Stimulated activated CD4-positive, alpha-beta T cell treated with anti-CD3 and anti-CD28 coated beads, Interleukin-12 subunit alpha, Interleukin-12 subunit beta, amount 100 ng/mL, for 24 hours (primary cell): ENCODE measurements around the gene ASCL1.

ENCODE experiments used
- DNase-seq, 2 experiments: peaks; one replicate each; pipeline ENCODE4 v3.0.0-alpha.2; 2020; ENCODE audit warnings: low read depth in 2 of 2

The ASCL1 gene

DNA sequence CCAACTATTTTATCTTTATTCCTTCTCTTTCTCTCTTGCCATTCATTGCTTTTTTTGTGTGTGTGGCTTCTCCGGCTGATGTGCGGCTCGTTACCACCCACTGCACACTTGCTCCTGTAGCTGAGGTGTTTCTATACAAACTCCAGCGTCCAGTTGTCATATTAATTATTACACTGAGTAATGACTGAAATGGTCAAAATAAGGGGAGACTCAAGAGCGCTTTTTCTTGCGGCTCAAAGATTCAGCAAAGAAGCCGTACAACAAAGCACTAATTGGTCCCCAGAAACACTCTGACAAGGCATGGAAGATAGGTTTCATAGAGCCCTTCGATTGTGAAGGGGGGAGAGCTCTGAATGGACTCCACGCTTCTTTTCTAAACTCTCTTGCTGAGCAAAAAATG is 5.6 kb upstream of the ASCL1 start:
- DNase-seq: no peak

DNA sequence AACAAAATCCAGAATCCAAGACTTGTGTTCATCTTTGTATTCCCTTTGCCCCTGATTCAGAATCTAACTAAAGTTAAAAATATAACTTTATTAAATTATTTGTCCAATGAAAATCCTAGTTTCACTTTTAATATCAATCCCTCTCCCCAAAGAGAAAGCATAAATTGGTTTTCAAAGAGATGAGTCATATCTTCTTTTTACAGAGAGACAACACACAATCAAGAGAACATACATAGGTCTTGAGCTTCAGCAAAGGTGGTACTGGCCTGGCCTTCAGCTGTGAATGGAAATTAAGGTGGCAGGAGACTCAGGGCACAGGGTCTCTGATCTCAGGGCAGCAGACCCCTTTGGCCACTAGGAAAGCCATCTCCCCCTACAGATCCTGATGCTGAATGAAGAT is 4.3 kb upstream of the ASCL1 start:
- DNase-seq: no peak

DNA sequence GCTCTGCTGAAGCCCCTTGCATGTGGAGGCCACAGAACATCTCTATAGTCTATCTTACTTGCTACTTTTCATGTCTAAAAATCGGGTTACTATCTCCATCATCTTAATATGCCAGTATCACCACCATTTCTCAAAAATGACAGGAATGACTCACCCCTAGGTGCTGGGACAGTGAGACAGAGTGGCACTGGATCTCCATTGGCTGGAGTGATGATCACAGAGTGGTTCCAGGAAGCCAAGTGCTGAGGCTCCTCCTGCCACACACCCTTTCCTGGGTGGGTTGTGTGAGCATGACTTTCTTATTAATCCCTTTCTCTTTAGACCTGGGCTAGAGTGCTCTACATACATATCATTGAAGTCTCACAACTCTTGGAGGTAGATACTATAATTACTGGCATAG is 3.3 kb upstream of the ASCL1 start:
- DNase-seq: no peak

DNA sequence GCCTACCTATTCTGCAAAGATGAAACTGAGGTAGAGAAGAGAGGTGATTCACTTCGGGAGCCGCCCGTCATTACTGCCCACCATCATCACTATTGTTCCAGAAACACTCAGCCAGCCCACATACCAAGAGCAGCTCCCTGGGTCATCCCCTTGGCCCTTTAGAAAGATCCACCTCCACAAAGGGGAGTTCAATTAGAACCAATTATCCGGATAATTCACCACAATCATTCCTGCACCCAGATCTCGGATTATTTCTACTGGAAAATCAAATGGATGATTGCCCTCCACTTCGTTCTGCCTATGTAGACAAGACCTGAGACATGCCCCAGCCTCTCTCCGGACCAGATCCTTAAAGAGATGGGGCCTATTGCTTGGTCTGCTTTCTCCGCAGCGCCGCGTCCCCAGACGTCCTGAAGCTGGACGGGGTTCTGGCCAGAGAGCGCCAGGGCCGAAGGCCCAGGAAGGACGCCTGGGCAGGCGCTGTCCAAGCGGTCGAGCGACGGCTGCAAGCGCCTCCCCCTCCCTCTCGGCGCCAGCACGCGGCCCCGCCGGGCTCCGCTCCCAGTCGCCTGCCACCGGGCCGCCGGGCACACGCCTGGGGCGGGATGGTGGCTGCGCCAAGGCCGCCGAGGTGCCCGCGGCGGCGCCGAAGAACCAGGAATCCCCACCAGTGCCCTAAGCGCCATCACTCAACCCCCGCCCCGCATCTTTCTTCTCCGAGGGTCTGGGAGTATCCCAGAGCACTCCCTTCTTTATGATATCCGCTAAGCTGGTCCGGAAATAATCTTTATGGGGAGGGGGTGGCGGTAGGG is 1.3 kb upstream of the ASCL1 start:
- DNase-seq: no peak

DNA sequence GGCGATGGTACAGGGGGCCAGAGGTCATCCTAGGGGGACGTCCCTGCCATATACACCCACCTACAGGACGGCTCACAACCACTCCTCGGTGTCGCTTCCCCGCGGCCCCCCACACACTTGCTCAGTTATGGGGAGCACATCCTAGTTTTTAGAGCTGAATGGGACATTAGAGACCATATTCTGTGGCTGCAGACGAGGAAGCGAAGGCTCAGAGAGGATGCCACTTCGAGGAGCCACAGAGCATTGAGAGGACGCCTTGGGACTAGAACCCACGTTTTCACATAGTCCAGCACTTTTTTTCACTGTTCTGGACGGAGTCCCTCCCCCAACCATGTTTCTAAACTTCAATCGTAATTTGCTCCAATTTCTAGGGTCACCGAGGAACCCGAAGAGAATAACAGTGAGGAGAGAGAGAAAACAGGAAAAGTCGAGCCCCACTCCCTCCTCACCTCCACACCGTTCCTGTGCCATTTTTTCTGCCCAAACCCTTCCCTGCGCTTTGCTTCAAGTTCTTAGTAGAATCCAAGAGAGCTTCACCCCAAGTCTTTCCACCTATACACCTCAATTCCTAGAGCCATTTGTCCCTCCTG is 641 bp upstream of the ASCL1 start:
- DNase-seq: no peak

DNA sequence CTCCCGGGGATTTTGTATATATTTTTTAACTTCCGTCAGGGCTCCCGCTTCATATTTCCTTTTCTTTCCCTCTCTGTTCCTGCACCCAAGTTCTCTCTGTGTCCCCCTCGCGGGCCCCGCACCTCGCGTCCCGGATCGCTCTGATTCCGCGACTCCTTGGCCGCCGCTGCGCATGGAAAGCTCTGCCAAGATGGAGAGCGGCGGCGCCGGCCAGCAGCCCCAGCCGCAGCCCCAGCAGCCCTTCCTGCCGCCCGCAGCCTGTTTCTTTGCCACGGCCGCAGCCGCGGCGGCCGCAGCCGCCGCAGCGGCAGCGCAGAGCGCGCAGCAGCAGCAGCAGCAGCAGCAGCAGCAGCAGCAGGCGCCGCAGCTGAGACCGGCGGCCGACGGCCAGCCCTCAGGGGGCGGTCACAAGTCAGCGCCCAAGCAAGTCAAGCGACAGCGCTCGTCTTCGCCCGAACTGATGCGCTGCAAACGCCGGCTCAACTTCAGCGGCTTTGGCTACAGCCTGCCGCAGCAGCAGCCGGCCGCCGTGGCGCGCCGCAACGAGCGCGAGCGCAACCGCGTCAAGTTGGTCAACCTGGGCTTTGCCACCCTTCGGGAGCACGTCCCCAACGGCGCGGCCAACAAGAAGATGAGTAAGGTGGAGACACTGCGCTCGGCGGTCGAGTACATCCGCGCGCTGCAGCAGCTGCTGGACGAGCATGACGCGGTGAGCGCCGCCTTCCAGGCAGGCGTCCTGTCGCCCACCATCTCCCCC is 777 bp downstream of the ASCL1 start:
- no peak for DNase-seq

DNA sequence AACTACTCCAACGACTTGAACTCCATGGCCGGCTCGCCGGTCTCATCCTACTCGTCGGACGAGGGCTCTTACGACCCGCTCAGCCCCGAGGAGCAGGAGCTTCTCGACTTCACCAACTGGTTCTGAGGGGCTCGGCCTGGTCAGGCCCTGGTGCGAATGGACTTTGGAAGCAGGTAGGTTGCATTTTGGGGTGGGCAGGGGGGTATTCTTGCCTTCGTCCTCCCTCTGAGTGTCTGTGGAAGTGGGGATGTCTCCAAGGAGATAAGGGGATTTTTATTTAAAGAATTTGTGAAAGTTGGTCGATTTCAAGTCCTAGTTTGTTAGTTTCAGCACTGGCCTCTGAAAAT is 1.3 kb downstream of the ASCL1 start:
- no peak for DNase-seq

DNA sequence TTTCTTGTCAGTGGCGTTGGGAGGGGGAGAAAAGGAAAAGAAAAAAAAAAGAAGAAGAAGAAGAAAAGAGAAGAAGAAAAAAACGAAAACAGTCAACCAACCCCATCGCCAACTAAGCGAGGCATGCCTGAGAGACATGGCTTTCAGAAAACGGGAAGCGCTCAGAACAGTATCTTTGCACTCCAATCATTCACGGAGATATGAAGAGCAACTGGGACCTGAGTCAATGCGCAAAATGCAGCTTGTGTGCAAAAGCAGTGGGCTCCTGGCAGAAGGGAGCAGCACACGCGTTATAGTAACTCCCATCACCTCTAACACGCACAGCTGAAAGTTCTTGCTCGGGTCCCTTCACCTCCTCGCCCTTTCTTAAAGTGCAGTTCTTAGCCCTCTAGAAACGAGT is 1.9 kb downstream of the ASCL1 start:
- DNase-seq: no peak

DNA sequence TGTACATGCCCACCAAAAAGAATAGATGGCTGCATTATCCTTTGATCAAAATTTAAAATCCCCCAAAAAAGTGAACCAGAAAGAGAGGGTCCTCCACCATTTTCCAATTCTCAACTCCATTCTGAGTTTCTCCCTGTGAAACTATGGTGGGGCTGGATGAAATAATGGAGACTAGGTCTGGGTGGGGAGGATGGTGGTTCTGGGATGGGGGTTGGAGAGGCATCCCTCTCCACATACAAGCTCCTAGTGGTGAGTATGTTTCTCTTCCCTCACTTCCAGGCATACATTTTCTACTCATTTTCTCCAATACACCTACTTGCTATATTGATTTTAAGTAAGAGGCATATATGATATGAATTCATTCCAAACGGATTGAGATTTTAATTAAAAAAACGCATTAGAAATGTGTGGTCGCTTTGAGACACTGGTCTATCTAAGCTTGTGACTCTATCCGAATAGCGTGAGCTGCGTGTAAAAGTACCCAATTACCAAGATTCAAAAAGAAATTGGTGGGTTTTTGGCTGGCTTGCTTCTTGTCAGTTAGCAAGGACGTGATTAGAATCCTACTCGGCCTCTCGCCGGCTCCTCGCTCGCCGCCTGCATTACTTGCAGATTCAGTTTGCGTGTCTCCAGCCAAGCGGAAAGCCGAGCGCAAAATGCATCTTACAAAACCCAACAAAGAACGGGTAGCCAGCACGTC is 3.4 kb downstream of the ASCL1 start:
- DNase-seq: no peak

DNA sequence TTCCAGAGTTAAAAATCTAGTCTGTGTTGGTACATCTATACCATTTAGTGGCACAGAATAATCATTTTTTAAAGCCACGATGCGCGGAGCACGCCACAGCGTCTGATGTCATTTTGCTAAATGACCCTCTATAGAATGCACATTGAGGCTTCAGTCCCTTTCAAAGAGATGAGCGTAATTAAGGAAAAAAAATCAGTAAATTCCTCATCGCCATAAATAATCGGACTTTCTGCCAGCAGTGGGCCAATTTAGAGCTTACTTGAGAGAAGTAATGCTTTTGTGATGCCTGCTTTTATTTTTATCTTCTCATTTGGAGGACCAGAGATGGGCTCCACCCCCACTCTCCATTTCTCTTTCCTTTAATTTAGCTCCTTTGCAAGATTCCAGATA is 4.0 kb downstream of the ASCL1 start:
- DNase-seq: no peak

DNA sequence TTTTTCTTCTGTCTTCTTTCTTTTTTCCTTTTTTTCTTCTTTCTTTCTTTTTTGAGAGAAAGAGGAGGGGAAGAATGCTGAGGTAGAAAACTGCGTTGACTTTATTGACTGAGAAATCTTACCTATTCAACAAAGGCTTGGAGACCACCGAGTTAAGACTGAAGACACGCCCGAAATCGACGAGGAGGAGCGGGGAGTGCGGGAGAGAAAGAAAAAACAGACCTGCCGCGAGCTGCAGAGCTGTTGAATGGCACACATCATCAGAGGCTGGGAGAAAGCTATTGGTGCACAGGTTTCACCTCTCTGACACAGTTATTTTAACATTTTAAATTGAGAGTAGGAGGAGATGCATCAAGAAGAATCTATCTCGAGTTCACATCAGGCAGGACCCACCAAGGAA is 5.1 kb downstream of the ASCL1 start:
- DNase-seq: no peak

DNA sequence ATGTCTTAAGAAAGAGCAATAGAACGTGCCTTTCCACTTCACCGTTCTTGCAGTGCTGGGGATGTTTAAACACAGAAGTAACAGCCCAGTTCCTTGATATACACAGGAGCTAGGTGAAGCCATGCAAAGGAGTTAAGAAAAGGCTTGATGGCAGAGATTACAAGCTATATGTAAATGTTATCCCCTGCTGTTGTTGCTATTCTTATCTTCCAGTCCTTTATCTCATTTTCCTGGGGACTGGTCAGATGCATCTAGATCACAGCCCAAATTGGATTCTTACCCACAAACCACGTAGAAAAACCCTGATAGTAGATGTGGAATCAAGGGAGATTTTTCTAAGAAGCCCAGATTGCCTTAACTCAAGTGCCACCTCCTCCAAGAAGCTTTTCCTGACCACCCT is 5.5 kb downstream of the ASCL1 start:
- DNase-seq: no peak

DNA sequence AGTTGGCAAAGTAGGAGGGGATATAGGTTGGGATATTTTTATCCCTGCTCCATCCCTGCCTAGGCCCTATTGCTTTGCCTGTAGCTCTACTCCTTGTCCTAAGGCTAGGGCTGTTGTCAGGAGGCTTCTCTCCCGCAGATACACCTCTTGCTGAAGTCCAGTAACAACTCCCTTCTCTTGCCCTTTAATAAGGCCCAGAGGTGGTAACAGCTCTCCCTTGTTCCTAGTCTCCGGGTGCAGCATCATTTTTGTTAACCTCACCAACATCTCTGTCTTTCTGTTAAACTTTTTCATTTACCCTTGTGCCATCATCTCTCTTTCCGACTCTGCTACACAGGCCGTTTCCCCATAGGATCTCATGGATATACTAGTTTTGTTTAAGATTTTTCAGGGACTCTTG is 6.3 kb downstream of the ASCL1 start:
- DNase-seq: no peak

DNA sequence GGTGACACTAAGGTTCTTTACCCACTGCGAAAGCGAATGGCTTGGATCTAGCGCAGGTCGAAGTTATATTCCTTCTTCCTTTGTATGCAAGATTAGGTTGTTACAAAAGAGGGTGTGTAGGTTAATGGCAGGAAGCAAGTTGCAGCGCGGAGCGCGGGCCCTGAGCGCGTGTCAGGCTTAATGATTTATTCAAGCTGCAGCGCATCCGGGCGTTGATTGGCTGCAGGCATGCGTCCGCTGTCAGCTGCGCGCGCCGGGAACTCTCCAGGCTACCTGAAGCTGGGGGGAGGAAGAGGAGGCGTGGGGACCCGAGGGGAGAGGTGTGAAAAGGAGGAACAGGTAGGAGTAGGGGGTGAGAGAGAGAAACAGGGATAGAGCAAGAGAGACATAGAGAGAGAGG is 7.4 kb downstream of the ASCL1 start:
- peak in 1 of 2 experiments; percentile 15 for DNase-seq

DNA sequence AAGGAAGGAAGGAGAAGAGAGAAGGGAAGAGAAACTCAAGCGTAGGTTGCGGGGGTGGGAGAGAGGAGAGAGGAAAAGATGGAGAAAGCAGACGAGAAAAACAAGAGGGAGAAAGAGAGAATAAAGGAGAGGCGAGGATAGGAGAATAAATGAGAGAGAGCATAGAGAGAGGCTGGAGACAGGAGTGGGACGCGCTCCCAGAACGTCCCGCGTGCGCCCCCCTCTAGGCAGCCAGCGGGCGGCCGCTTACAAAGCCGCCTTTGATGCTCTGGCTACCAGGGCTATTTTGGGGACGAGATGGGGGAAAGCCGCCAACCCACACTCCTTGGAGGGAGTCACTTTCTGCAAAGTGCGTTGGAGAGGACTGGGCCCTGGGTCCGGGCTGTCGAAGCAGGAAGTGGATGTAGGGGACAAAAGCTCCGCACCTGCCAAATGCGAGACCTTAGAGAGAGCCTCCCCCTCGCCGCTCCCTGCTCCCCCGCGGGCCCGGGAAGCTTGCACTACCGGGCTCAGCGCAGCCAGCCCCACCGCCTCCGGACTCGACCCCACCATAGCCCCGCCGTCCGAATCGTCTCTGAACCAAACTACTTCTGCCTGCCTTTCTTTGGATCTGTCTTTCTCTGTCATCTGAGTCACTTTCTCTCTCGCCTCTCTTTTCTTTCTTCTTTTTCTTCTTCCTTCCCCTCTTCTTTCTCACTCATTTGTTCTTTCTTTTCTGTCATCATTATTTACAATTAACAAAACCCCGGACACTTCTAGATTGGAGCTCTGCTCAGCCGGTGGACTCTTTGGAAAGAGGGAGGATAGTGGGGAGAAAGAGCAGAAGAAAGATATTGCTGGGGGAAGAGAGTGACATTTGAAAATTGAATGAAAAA is 8.0 kb downstream of the ASCL1 start:
- no peak for DNase-seq

DNA sequence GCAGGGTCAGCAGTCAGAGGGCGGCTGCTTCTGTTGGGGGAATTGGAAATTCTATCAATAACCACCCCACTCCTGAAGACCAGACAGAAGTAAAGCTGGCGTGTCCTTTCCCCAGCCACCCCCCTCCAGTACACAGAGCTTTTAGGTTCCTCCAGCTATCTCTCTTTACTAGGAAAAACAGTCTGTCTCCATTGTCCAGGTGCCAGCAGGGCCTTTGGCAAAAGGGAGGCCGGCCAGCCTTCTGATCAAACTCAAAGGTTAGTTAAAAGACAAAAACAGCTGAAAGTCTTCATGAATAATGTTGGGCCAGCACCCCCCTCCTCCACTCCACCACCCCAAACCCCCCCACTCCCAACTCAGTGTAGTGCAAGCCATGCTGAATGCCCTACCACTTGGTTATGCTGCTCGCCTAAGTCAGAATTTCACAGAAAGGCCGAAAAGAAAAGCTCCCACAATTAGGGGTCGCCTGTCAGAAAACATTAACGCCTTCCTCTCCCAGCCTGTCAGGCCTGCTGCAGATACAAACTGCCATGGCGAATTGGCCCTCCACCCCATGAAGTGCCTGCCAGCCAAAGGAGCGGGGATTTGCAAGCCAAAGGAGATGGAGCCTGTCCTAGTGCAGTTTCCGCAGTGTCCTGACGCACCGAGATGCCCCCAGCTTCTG is 8.9 kb downstream of the ASCL1 start:
- DNase-seq: no peak

DNA sequence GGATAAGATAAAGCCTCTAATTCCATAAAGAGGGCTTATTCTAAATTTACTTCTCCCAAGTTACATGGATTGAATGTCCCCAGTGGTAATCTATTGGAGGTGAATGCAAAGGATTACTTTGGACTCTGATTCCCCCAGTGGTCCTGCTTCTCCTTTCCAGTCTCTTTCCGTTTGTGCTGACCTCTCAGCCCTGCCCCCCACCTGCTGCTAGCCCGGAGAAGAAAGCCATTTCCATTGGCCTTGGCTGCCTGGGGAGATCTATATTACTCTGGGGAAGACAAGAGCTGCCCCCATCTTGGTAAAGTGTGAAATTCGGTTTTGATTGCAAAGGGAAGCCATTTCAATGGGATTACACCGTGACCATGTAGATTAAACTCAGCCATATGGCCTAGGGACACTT is 13.3 kb downstream of the ASCL1 start:
- DNase-seq: no peak

DNA sequence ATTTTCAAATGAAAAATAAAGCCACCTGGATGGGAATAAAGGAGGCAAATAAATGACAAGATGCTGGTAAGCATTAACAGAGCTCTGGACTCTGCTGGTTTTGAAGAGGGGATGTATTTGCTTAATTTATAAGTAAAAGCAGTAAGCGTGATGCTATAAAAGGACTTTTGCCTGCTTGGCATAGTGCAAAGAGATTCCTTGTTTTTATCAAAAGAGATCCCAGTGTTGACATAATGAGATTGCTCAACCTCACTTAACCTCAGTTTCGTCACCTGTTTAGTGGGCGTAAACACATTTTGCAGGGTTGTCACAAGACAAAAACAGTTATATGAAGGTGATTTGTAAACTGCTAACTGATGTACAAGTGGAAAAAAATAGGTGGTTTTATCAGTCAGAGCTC is 13.8 kb downstream of the ASCL1 start:
- no peak for DNase-seq

DNA sequence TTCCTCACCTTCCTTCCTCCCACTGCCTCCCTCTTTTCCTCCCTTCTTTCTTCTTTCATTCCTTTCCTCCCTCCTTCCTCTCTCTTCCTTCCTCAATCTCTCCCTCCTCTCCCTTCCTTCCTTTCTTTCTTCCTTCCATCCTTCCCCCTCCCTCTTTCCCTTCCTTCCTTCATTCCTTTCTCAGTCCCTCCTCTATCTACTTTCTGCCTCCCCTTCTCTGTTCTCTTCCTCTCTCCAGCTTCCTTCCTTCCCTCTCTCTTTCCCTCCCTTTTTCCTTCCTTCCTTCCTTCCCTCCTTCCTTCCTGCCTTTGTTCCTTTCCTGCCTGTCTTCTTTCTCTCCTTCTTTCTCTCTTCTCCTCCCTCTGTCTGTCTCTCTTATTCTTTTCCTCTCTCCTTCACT is 16.1 kb downstream of the ASCL1 start:
- DNase-seq: no peak

DNA sequence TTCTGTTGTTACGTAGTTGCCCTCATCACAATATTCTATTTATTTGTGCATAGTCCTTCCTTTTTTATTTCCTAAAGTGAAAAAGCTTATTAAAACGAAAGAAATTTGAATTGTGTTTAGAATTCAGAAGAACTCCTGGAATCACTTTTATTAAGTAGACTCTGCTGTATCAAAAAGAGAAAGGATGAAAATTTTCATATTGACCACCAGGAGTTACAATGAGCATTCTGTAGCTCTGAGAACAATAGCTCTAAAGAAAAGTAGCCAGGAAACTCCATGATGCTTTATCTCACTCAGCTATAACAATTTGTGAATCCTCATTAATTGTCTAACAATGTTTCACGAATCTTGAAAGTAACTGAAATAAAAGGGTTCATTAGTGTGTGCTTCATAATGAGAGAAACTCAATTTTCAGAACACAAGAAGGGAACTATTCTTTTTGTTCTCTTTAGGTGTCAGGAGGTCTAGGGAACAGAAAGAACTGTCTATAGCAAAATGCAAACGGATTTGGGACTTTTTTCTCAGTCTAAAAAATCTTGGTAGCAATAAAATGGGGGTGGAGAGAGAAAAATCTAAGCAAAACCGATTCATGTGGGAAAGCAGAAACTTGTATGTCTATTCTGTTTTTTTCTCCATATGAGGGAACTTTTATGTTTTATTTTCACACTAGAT is 19.3 kb downstream of the ASCL1 start:
- DNase-seq: no peak
